Suprapubic skin (tissue), 3 donors: ENCODE data around the gene PLCB1.

Source experiments
- POLR2A ChIP-seq, 2 donors: fragments of 450-650 bp; IDR thresholded peaks; one replicate each; pipeline ENCODE4 v1.6.1; 2017; ENCODE audit warnings: antibody characterized with exemption in 2 of 2, mild to moderate bottlenecking in 2 of 2, moderate library complexity in 2 of 2
- TF ChIP-seq, protein P1 (sequence below), 2 donors: fragments of 200-600 bp in 1 of 2; fragments of 450-650 bp in 1 of 2; sonication (generic) in 1 of 2; IDR thresholded peaks; one replicate each; pipeline ENCODE4 v1.5.1; 2016 to 2019; ENCODE audit warnings: antibody characterized with exemption in 2 of 2, mild to moderate bottlenecking in 1 of 2, moderate library complexity in 1 of 2

DNA sequence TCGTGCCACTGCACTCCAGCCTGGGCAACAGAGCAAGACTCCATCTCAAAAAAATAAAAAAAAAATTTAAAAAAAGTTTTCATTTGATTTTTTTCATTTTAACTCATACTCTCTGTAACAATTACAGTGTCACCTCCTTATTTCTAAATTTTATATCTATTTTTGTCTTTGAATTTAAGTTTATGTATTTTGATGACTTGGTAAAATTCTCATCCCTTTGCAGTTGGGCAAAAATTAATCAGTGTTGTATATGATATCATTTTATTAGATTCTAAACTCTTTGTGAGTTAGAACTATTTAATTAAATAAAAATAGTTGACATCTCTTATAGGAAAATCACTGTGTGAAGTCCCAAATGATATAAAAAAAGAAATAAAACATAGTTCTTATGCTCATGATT lies 270.7 kb downstream of the PLCB1 start:
- no peak for TF ChIP-seq POLR2A (IDR thresholded peaks at IDR 0.05)
- TF ChIP-seq, protein P1, sequence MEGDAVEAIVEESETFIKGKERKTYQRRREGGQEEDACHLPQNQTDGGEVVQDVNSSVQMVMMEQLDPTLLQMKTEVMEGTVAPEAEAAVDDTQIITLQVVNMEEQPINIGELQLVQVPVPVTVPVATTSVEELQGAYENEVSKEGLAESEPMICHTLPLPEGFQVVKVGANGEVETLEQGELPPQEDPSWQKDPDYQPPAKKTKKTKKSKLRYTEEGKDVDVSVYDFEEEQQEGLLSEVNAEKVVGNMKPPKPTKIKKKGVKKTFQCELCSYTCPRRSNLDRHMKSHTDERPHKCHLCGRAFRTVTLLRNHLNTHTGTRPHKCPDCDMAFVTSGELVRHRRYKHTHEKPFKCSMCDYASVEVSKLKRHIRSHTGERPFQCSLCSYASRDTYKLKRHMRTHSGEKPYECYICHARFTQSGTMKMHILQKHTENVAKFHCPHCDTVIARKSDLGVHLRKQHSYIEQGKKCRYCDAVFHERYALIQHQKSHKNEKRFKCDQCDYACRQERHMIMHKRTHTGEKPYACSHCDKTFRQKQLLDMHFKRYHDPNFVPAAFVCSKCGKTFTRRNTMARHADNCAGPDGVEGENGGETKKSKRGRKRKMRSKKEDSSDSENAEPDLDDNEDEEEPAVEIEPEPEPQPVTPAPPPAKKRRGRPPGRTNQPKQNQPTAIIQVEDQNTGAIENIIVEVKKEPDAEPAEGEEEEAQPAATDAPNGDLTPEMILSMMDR (IDR thresholded peaks at IDR 0.05) = no peak
